Measurements from ENCODE around the gene GPR146.

GPR146 gene

DNA sequence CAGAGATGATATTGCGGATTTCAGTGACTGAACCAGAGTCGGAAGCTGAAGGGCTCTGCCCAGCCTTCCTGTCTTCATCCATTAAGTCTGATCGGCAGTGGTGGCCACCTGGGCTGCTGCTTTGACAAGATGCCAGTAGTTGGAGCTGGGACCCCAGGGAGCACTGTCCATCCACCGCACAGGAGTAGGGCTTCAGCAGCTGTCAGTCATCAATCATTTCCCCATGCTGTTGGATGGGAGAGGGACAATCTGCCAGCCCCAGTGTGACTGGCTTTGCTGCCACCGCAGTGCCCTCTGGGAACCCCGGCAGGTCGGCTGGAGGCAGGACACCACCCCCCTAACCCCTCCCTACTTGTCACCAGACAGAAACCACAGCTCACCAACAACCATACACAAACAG lies 23.0 kb upstream of the GPR146 start:
- no peaks in the 10 kb centered on the region for H3K9me2 ChIP-seq (ENCODE audit: low read depth, low read length)
- H3K9me3 ChIP-seq (ENCODE audit: low read length), result no peaks in the 10 kb centered on the region
- H3F3A ChIP-seq (ENCODE audit: insufficient read depth, low read length), result no peaks in the 10 kb centered on the region
- H2AFZ ChIP-seq (ENCODE audit: low read length), result no peak overlapping the region
- H3K4me1 ChIP-seq (ENCODE audit: insufficient read depth, low read length, severe bottlenecking), result peaks cover 36% of the 10 kb centered on the region
- no peak overlapping the region for H3K4me2 ChIP-seq (ENCODE audit: low read length)
- TF ChIP-seq, protein P1, sequence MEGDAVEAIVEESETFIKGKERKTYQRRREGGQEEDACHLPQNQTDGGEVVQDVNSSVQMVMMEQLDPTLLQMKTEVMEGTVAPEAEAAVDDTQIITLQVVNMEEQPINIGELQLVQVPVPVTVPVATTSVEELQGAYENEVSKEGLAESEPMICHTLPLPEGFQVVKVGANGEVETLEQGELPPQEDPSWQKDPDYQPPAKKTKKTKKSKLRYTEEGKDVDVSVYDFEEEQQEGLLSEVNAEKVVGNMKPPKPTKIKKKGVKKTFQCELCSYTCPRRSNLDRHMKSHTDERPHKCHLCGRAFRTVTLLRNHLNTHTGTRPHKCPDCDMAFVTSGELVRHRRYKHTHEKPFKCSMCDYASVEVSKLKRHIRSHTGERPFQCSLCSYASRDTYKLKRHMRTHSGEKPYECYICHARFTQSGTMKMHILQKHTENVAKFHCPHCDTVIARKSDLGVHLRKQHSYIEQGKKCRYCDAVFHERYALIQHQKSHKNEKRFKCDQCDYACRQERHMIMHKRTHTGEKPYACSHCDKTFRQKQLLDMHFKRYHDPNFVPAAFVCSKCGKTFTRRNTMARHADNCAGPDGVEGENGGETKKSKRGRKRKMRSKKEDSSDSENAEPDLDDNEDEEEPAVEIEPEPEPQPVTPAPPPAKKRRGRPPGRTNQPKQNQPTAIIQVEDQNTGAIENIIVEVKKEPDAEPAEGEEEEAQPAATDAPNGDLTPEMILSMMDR (IDR thresholded peaks at IDR 0.05; ENCODE audit: low read length), result no peak
- TF ChIP-seq EZH2 (IDR thresholded peaks at IDR 0.05; ENCODE audit: borderline replicate concordance, low read length), result no peak
- no peak overlapping the region for H3K27ac ChIP-seq (ENCODE audit: low read depth, low read length, poor library complexity, severe bottlenecking)
- H3K79me2 ChIP-seq (ENCODE audit: insufficient read depth, low read length), result no peaks in the 10 kb centered on the region
- no peak overlapping the region for H3K9ac ChIP-seq (ENCODE audit: low read length)
- H3K36me3 ChIP-seq (ENCODE audit: insufficient read depth, low read length), result no peaks in the 10 kb centered on the region
- H3K27me3 ChIP-seq (ENCODE audit: insufficient read depth, low read length), result no peaks in the 10 kb centered on the region
- no peak overlapping the region for H3K4me3 ChIP-seq (ENCODE audit: low read depth, low read length, poor library complexity, severe bottlenecking)
- H4K20me1 ChIP-seq (ENCODE audit: insufficient read depth, low read length), result no peaks in the 10 kb centered on the region

GRCh38 chr7:1021931-1022330 lies 22.4 kb upstream of the GPR146 start:
- H2AFZ ChIP-seq (ENCODE audit: low read length), result no peak overlapping the region
- no peak overlapping the region for H3K27ac ChIP-seq (ENCODE audit: low read depth, low read length, poor library complexity, severe bottlenecking)
- no peaks in the 10 kb centered on the region for H3K9me2 ChIP-seq (ENCODE audit: low read depth, low read length)
- H3F3A ChIP-seq (ENCODE audit: insufficient read depth, low read length), result no peaks in the 10 kb centered on the region
- H3K36me3 ChIP-seq (ENCODE audit: insufficient read depth, low read length), result no peaks in the 10 kb centered on the region
- 0 out of 2 replicates have a peak, but pooled peaks cover 2% of the 10 kb centered on the region for H3K27me3 ChIP-seq (ENCODE audit: insufficient read depth, low read length)
- TF ChIP-seq, protein P1 (IDR thresholded peaks at IDR 0.05; ENCODE audit: low read length), result no peak
- no peak for TF ChIP-seq EZH2 (IDR thresholded peaks at IDR 0.05; ENCODE audit: borderline replicate concordance, low read length)
- H3K4me3 ChIP-seq (ENCODE audit: low read depth, low read length, poor library complexity, severe bottlenecking), result no peak overlapping the region
- no peak overlapping the region for H3K9ac ChIP-seq (ENCODE audit: low read length)
- peaks cover 42% of the 10 kb centered on the region for H3K4me1 ChIP-seq (ENCODE audit: insufficient read depth, low read length, severe bottlenecking)
- no peaks in the 10 kb centered on the region for H4K20me1 ChIP-seq (ENCODE audit: insufficient read depth, low read length)
- H3K9me3 ChIP-seq (ENCODE audit: low read length), result no peaks in the 10 kb centered on the region
- H3K79me2 ChIP-seq (ENCODE audit: insufficient read depth, low read length), result no peaks in the 10 kb centered on the region
- no peak overlapping the region for H3K4me2 ChIP-seq (ENCODE audit: low read length)

- Histone ChIP-seq H3K9me2 (ENCODE audit: low read depth, low read length) (no peaks in the 10 kb centered on the region), H3K4me2 (ENCODE audit: low read length) (no peak overlapping the region), H3K4me3 (ENCODE audit: low read depth, low read length, poor library complexity, severe bottlenecking) (no peak overlapping the region), H3K79me2 (ENCODE audit: insufficient read depth, low read length) (no peaks in the 10 kb centered on the region), H4K20me1 (ENCODE audit: insufficient read depth, low read length) (no peaks in the 10 kb centered on the region), H3K9ac (ENCODE audit: low read length) (no peak overlapping the region), H3K27me3 (ENCODE audit: insufficient read depth, low read length) (0 out of 2 replicates have a peak, but pooled peaks cover 4% of the 10 kb centered on the region), H2AFZ (ENCODE audit: low read length) (no peak overlapping the region), H3K36me3 (ENCODE audit: insufficient read depth, low read length) (no peaks in the 10 kb centered on the region), H3K9me3 (ENCODE audit: low read length) (no peaks in the 10 kb centered on the region), H3F3A (ENCODE audit: insufficient read depth, low read length) (no peaks in the 10 kb centered on the region), H3K4me1 (ENCODE audit: insufficient read depth, low read length, severe bottlenecking) (peaks cover 46% of the 10 kb centered on the region), H3K27ac (ENCODE audit: low read depth, low read length, poor library complexity, severe bottlenecking) (no peak overlapping the region)
- TF ChIP-seq EZH2 (IDR thresholded peaks at IDR 0.05; ENCODE audit: borderline replicate concordance, low read length), result no peak
- TF ChIP-seq, protein P1 (IDR thresholded peaks at IDR 0.05; ENCODE audit: low read length), result no peak
Measured at GRCh38 chr7:1022356-1022755, 22.0 kb upstream of the GPR146 start.
